ENCODE measurements around the gene REM2. TPM values are rescaled to one million over a fixed set of nuclear protein-coding genes. Genes with fewer than 3 reads are reported as not detected.

Gene REM2
- total RNA-seq, 1 experiment from 2014 or later: 0.18 TPM

DNA sequence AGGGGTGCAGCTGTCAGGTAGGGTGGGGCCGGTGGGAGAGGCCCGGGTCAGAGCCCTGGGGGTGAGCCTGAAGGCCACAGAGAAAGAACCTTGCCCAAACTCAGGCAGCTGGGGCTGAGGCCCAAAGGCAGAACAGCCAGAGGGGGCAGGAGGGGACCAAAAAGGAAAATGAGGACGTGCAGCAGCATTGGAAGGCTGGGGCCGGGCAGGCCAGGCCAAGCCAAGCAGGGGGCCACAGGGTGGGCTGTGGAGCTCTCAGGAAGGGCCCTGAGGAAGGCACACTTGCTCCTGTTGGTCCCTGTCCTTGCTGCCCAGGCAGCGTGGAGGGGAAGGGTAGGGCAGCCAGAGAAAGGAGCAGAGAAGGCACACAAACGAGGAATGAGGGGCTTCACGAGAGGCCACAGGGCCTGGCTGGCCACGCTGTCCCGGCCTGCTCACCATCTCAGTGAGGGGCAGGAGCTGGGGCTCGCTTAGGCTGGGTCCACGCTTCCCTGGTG is 36.2 kb upstream of the REM2 start:
- Histone ChIP-seq H3K4me3 (ENCODE audit: low read depth in 2 of 2, low read length in 2 of 2) (no peak overlapping the region), H3K27ac (ENCODE audit: low read length) (no peak overlapping the region), H3K9me3 (ENCODE audit: control insufficient read depth, insufficient read depth, low read depth, low read length) (no peaks in the 10 kb centered on the region), H3K27me3 (ENCODE audit: control insufficient read depth, insufficient read depth, low read length) (no peaks in the 10 kb centered on the region), H3K4me1 (ENCODE audit: control insufficient read depth, insufficient read depth, low read length) (no peaks in the 10 kb centered on the region), H3K36me3 (ENCODE audit: control insufficient read depth, insufficient read depth, low read length) (no peaks in the 10 kb centered on the region)
- CTCF ChIA-PET: no interaction called here
- TF ChIP-seq SIN3A (IDR thresholded peaks at IDR 0.05; ENCODE audit: borderline replicate concordance, insufficient read depth, low read depth, low read length) (no peak), TCF7L2 (IDR thresholded peaks at IDR 0.05; ENCODE audit: low read depth, low read length) (no peak), REST (IDR thresholded peaks at IDR 0.05; ENCODE audit: insufficient read depth in 1 of 2, low read depth in 2 of 2, low read length in 1 of 2) (no peak), POLR2AphosphoS5 (IDR thresholded peaks at IDR 0.05; ENCODE audit: low read depth, low read length) (no peak)
- TF ChIP-seq, protein P1, sequence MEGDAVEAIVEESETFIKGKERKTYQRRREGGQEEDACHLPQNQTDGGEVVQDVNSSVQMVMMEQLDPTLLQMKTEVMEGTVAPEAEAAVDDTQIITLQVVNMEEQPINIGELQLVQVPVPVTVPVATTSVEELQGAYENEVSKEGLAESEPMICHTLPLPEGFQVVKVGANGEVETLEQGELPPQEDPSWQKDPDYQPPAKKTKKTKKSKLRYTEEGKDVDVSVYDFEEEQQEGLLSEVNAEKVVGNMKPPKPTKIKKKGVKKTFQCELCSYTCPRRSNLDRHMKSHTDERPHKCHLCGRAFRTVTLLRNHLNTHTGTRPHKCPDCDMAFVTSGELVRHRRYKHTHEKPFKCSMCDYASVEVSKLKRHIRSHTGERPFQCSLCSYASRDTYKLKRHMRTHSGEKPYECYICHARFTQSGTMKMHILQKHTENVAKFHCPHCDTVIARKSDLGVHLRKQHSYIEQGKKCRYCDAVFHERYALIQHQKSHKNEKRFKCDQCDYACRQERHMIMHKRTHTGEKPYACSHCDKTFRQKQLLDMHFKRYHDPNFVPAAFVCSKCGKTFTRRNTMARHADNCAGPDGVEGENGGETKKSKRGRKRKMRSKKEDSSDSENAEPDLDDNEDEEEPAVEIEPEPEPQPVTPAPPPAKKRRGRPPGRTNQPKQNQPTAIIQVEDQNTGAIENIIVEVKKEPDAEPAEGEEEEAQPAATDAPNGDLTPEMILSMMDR (IDR thresholded peaks at IDR 0.05): no peak
- intact Hi-C loops (cut with micrococcal nuclease; ENCODE audit: unreplicated experiment) (no loop called here), in situ Hi-C loops (cut with HindIII; ENCODE audit: low pct_unique_long_range_greater_than_20kb, low sequenced_read_pairs) (no loop called here)
- no peak for DNase-seq (ENCODE audit: low read depth, low spot score)
- POLR2A ChIA-PET: no interaction called here
- TSS peak; percentile 83 for BruUV-seq (replicated peaks)
- no peak for ATAC-seq

DNA sequence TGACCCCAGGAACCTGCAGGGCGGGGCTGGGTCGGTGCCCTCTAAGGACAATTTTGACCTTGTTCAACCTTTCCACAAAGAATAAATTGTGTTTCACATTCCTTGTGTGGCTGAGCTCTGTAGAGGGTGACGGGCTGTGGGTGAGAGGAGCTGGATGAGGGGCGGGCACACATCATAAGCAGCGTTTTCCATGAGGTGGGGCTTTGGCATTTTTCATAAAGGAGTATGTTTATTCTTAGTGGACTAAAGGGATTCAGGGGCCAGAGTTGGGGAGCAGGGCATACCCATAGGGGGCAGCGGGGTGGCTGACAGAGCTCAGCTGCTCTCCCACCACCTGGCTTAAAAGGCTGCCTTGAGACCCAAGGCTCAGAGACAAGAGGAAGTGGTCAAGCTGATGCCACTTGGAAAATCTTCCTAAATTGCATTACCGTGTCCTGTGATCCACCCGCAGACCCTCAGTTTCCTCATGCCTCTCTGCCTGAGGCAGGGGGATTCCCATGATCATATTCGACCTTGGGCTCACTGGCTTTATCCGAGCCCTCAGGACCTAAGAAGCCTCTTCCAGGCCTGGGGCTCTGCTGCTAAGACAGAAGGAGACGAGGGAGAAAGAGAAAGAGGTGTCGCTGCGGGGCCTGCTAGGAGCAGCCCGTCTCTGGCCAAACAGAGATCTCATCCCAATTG is 35.2 kb upstream of the REM2 start:
- BruUV-seq (replicated peaks): no TSS peak
- H3K27ac ChIP-seq (ENCODE audit: low read length): no peak overlapping the region
- no peaks in the 10 kb centered on the region for H3K27me3 ChIP-seq (ENCODE audit: control insufficient read depth, insufficient read depth, low read length)
- no peak overlapping the region for H3K4me3 ChIP-seq (ENCODE audit: low read depth in 2 of 2, low read length in 2 of 2)
- no peaks in the 10 kb centered on the region for H3K9me3 ChIP-seq (ENCODE audit: control insufficient read depth, insufficient read depth, low read depth, low read length)
- DNase-seq (ENCODE audit: low read depth, low spot score) (no peak), ATAC-seq (no peak)
- in situ Hi-C loops (cut with HindIII; ENCODE audit: low pct_unique_long_range_greater_than_20kb, low sequenced_read_pairs): no loop called here
- ChIA-PET CTCF (interaction anchor here (0.5 kb wide), 1 partner anchor 276 kb away, joined by 3 read pairs; no protein-coding TSS in a partner anchor), POLR2A (no interaction called here)
- TF ChIP-seq, protein P1 (IDR thresholded peaks at IDR 0.05): no peak
- TF ChIP-seq POLR2AphosphoS5 (IDR thresholded peaks at IDR 0.05; ENCODE audit: low read depth, low read length): no peak
- no peaks in the 10 kb centered on the region for H3K36me3 ChIP-seq (ENCODE audit: control insufficient read depth, insufficient read depth, low read length)
- intact Hi-C loops (cut with micrococcal nuclease; ENCODE audit: unreplicated experiment): no loop called here
- no peaks in the 10 kb centered on the region for H3K4me1 ChIP-seq (ENCODE audit: control insufficient read depth, insufficient read depth, low read length)
